HG02623 (cell line): ENCODE results near the gene RBP5.
"Not testable (repeated sequence)": the region's sequence is repeated elsewhere in the genome, so short reads cannot be mapped to it uniquely, and the experiment has no call there.

ENCODE experiments used
- ATAC-seq: cut with Tn5 transposase; IDR thresholded peaks from one replicate; pipeline ENCODE4 v1.9.1; 2021; ENCODE audit warnings: moderate library complexity; ENCODE audit not compliant: unreplicated experiment

The RBP5 gene

DNA sequence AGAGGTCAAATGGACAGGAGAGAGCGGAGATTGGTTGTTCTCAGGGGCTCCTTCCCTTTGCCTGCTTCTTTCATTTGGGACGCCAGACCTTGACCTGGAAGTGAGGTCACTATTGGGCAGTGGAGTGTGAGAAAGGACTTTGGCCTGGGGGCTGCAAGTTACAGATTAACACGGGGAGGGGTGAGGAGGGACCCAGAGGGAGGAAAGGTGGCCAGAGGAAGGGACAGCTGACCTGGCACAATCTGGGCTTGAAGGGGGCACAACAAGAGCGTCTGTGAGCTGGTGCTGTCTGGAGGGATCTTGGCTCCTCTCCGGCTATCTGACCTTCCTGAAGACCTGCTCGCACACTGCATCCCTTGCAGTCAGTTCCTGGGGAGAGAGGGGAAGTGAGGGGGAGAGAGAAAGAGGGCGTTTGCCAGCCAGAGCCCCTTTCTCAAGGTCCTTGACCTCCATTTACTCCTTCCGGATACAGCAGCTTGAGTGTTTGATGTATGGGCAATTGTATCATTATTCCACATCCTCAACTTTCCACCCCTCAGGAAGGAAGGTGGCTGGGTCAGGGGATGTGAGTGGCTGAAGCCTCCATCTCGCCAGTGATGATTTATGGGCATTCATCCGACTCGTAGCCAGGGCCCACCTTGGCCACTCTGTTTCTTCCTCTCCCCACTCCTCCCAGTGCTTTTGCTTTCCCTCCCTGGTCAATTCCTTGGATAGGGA lies 4.7 kb downstream of the RBP5 start:
- ATAC-seq: no peak

DNA sequence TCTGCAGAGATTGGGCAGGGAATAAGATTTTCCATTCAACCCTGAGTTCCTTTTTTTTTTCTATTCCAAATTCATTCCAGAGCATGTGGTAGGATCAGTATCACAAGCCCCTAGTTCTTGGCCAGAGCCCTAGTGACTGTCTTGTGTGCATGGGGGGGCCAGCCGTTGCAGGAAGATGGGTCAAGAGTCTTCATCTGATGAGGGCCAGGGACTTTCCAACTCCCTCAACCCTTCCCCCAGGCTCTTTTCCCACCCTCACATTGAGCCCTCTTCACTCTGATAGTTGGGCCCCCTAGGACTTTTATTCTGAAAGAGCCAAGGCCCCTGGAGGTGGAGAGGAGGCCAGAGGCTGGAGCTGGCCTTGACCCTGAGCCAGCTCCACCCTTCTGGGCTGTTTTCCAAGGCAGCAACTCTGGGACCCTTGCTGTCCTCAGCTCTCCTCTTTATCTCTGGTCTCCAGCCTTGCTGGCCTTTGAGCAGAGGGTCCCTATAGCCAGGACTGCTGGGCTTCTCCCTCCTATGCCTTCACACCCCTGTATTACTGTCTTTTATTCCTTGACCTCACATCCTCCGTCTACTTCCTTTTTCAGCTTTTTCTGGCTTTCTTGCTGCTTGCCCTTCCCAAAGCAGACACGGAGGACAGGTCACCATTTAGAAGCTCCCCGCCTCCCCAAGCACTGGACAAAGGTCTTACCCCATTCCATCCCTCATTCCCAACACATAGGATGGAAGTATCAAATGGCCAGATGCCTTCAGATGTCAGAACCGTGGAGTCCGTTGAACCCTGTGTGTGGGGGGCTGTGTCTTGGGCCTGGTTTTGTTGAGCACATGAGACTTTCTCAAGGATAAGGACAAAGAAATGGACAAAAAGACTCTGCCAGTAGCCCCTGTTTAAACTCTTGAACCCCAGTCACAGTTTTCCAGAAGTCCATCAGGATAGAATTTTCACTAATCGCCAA lies 5.6 kb downstream of the RBP5 start:
- no peak for ATAC-seq

DNA sequence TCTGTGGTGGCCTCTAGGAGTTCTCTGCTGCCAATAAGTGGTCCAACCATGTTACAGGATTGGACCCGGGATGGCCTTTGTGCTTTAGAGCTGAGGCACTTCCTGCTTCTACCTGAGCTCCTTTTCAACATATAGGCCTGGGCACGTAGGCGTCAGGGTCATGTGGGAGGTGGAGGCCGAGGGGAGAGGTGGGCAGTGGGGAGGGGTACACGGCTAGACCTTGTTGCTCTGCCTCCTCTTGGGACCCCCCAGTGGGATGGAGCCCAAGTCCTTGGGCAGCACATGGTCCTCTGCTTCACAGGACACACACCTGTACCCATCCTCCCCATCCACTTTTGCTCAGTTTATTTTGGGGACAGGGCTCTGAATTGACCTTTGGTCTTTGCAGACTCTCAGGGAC lies 7.4 kb downstream of the RBP5 start:
- no peak for ATAC-seq

DNA sequence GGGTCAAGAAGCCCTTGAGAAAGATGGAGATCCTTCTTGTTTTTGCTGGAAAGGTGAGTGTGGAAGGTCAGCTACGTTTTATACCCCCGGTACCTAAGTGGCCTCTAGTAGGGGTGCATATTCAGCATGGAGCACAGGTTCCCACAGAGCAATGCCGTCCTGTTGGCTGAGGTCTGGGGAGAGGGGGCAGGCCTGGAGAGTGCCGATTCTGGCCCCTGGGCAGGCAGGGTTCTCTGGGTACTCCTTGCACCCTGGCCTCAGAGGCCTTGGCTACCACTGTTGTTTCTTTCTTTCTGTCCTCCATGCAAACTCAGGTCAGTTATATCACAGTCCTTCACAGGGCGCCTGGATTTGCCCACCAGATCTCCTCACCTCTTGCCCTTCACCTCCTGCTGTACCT lies 8.5 kb downstream of the RBP5 start:
- ATAC-seq: no peak

DNA sequence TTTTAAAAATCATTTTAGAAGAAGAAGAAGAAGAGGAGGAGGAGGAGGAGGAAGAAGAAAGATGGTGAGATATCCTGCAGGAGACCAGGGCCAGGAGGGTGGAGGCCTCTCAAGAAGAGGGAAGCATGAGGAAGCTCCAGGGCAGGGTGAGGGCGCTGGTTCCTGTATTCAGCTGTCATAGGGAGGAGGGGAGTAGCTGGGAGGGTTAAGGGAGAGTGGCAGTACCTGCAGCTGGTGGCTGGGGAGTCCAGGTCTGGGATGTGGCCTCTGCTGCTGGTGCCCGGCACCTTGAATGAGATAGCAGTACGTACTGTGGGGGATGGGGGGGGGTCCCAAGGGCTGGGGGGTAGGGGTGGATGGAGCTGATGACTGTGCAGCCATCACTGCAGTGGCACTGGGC lies 9.8 kb downstream of the RBP5 start:
- no peak for ATAC-seq

DNA sequence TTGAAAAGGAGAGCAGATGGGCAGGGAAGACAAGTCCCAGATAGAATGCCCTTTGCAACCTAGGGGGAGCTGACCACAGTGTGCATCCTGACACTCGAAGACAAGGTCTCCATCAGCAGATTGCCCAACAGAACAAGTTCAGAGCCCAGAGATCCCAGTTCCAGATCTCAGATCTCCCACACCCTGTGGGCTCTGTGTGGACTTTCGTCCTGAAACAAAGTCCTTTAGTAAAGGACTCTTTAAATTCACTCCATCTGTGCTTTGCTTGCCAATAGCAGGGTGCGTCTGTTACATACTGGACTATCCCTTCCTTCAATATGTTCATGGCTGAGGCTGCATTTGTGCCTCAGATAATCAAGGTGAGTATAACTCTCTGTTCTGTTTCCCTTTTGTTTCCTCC lies 11.0 kb downstream of the RBP5 start:
- no peak for ATAC-seq

DNA sequence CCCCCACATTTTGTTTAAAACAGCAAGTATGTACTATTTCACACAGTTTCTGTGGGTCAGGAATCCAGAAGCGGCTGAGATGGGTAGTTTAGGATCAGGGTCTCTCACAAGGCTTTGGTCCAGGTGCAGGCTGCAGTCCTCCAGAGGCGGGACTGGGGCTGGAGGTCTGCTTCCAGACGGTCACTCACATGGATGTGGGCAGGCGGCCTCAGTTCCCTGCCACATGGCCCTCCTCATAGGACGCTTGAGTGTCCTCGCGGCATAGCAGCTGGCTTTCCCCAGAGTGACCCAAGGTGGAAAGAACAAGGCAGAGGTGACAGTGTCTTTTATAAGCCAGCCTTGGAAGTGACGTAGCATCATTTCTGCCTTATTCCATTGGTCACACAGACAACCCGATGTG lies 11.8 kb downstream of the RBP5 start:
- no peak for ATAC-seq

DNA sequence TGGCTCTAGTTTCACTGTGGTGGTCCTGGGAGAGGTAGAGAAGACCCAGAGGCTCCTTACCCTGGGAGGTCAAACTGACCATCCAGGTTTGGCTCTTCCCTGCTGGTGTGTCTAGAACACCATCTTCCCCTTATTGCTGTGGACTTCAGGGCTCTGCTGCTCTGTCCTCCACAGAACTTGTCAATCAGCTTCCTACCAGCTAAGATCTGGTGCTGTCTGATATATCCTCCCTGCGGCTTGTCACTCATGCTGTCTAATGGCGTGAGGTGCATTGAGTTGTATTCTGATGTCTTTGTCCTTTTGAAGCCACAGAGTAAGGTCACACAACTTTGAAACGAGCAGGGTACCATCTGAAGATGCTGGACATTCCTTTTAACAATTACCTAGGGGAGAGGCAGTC lies 12.5 kb downstream of the RBP5 start:
- no peak for ATAC-seq

DNA sequence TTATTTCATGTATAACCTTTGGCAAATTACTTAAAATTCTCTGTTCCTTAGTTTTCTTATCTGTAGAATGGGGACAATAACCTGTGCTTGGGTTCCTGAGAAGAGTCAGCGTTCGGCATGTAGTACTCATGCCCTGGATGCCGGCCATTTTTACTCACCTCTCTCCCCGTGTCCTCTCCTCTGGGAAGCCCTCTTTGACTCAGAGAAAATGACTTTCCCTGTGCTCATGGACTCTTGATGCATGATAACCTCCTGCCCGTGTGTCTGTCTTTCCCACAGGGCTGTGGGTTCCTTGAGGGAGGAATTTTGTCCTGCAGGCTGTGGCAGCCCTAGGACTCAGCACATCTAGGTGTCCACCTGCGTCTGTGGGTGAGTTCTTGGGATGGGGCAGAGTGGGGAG lies 13.8 kb downstream of the RBP5 start:
- no peak for ATAC-seq

DNA sequence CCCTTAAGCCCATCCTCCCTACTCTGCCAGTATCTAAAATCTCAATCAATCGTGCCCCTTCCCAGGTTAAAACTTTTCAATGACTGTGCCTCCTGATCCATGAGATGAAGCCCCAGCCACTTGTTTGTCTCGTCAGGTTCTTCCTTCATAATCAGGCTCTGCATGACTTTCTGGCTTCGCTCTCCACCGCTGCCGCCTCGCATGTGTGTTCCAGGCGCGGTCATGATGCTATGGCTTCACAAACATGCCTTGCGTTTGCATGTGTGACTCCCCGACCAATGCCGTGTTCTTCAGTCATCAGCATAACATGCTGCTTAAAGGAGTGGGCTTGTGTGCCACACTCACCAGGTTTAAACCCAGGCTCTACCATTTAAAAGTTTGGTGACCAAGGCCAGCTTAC lies 14.7 kb downstream of the RBP5 start:
- ATAC-seq: no peak

DNA sequence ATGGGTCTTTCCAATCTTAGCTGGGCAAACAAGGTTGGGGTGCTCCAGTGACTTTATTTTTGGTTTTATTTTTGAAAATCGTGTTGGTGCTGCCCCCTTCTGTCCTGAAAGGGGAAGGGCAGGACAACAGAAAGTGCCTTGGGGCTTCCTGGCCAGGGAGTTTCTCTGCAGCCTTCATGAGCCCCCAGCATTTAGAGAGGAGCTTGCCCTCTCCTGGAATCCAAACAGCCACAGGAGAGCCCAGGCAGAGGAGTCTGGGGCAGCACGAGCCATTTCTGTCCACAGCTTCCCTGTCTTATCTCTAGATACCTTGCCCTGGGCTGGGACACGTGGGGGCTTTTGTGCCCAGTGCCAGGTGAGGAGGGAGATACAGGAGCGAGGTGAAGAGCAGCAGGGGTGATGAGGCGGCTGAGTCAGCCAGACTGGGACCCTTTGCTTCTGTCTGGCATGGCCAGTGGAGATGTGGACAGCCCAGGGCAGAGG lies 15.3 kb downstream of the RBP5 start:
- no peak for ATAC-seq

DNA sequence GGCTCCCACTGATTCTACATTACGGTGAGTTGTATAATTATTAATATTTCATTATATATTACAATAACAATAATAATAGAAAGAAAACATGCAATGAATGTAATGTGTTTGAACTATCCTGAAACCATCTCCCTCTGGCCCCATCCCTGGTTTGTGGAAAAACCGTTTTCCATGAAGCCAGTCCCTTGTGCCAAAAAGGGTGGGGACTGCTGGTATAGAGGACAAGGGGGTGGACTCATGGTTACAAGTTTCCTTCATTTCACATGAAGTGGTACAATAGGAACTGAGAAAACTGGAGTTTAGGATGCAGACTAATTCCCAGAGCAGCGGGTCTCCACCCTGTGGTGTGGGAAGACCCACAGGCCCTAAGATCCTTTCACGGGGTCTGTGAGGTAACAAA lies 16.6 kb downstream of the RBP5 start:
- ATAC-seq: no peak

DNA sequence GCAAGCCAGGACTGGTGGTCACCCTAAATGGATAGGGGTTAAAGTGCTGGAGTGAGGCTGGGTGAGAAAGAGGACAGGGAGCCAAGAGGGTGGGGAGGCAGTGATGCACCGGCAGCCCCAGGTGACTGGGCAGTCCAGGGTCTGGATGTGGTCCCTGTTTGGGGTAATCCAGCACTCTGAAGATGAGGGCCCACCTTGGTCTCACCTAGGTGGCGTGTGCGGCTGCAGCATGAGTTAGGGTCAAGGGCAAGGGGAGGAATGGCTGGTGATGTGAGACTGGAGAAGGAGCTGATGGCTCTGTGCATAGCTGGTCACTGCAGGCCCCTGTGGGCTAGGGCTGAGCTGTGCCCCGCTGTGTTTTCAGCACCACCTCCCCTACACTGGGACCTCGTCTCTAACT lies 18.0 kb downstream of the RBP5 start:
- ATAC-seq: no peak

DNA sequence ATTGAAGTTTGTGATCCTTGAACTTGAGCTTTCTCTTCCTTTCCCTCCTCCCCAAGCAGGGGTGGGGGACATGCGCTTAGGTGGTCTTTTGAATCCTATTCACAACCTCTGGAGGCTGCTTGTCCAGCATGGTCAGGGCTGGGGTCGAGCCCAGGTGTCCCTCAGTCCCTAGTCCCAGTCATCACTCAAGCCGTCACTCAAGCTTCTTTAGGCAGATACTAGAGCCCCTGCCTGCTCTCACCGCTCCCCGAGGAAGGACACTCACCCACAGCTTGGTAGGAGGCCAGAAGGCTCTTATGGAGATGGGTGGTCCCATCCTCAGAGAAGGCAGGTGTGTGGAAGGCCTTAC lies 19.1 kb downstream of the RBP5 start:
- no peak for ATAC-seq

DNA sequence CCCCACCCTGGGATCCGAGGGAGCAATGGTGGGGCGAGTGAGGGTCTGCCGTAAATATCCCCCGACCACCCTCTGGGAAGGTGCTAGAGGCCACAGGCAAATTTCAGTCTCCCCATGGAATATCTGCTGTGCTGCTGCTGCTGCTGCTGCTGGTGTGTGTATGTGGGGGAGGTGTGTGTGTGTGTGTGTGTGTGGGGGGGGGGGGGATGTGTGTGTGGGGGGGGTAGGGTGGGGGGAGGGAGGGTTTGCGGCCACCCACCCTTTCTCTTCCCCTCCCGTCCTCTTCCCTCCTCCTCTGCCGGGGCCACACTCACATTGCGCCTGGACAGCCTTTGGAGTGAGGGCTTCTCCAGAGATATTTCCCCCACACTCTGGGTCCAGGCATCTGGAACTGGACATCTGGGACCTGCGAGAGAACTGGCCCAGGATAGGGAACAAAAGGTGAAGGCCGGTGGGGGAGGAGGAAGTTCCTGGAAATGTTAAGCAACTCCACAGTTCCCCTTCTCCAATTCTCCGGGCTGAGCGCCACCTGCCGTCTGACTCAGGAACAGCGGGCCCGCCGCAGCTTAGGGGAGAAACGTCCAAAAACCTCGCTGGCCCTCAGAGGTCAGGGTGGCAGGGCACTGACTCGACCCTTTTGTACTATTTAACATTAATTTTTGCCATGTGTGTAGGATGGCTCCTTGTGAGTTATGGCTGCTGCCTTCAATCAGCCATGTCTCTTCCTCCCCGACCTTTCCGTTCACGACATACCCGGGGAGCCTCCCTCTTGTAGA lies 19.7 kb downstream of the RBP5 start, which contains the start of gene C1RL:
C1RL (minus strand) TSS at position 419 of the 776 bp plus-strand sequence; CDS start at position 385, 34 bp downstream.
- peak; percentile 35 for ATAC-seq

DNA sequence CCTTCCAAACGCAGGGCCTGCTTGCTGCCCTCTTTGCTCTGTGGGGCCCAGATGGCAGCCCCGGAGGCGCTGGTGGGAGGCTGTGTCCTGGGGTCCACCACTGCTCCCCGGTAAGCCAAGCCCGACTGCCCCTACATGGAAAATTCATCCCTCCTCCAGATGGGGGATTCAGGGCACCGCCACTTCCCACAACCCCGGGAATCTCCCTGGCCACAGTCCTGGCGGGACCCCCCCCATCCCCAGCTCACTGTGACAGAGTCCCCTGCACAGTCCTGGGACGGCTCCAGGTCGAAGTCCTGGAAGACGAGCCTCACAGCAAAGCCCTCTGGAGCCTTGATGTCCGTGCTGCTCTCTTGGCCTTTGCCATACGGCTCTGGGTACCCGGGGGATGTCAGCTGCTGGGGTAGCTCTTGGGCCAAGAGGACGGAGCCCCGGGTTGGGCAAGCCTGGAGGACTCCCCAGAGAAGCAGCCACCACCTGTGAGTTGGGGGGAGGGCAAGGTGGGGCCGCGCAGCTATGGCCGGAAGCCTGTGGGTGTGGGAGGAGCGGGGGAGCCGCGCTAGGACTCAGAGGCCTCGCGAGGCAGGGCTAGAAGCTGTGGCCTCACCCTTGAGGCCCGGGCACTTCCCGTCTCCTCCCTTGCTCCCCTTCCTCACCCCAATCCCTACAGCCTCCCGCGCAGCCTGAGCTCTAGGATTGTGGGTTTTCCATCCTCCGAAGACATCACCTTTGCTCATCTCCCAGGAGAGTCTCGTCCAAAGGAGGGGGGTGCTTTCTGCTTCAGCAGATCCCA lies 20.5 kb downstream of the RBP5 start:
- peak; percentile 84 for ATAC-seq

DNA sequence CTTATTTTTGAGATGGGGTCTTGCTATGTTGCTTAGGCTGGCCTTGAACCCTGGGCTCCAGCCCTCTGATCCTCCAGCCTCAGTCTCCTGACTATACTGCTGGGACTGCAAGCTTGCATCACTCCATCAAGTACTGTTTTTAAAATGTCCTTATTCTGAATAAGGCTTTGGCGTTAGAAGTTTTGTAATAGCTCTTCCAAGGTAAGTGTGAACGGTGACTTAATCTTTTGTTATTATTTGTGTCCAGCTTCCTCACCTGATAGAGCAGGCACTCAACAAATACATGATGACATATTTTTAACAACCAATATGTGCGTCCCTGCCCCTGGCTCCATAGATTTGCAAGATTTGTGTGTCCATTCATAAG lies 21.1 kb downstream of the RBP5 start:
- no peak for ATAC-seq

DNA sequence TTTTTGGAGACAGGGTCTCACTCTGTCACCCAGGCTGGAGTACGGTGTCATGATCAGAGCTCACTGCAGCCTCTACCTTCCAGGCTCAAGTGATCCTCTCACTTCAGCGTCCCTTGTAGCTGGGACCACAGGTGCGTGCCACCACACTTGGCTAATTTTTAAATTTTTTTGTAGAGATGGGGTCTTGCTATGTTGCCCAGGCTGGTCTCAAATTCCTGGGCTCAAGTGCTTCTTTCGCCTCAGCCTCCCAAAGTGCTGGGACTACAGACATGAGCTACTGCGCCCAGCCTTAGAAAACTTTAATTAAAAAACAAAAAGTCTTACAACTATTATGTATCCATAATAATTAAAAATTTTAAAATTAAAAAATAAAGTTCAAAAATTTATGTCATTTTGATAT lies 21.5 kb downstream of the RBP5 start:
- ATAC-seq: not testable (repeated sequence)

DNA sequence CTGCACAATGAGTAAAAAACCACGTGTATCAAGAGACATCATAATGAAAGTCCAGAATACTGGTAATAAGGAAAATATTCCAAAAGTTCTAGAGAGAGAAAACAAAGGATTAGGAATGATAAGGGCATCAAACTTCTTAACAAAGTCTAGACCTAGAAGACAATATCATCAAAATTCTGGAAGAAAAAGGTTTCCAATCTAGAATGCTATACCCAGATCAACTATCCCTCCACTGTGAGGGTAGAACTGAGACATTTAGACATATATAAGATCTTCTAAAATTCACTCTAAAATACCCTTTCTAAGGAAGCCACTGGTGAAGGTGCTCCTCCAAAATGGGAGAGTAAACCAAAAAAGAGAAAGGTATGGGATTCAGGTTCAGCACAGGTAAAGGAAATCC lies 22.6 kb downstream of the RBP5 start:
- ATAC-seq: no peak

DNA sequence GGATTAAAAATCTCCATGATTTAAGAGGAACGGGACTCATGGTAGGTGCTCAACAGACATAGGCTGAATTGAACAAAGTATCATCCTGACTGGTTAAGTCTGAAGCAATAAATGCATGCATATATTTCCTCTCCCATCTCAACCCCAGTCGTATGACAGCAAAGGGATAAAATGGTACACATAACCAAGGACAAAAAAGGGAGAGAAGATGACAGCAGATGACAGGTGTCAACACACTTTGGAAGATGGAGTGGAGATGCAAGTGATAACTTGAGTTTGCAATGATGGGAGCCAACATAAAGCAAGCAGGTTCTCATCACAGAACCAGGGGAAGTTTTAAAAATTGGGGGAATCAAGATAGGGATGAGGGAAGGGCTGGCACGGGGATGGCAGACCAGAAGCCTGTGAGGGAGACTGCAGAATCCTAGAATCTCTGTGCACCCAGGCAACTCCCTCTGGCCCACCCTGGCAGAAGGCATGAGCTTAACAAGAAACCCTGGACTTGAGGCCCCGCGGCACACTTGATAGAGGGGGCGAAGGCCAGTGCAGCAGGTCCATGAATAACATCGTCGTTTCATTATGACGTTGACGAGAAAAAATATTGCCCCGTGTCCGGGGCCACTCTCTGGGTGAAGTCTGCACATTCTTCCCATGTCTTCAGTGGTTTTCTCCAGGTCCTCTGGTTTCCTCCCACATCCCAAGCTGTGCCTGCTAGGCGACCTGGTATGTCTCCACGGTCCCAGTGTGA lies 24.7 kb downstream of the RBP5 start:
- no peak for ATAC-seq
